ENCODE results near the gene KRTAP10-4.

KRTAP10-4 gene

GRCh38 chr21:44539046-44539445 is 34.5 kb upstream of the KRTAP10-4 start:
- no peak for TF ChIP-seq CTCF (conservative IDR thresholded peaks at IDR 0.05; ENCODE audit: low read length)
- H3K4me3 ChIP-seq (ENCODE audit: low read length): no peak overlapping the region
- DNase-seq (ENCODE audit: low read depth): no peak

GRCh38 chr21:44539991-44540666 is 33.4 kb upstream of the KRTAP10-4 start, which contains the start of gene KRTAP10-1:
Gene KRTAP10-1 (minus strand): TSS chr21:44540195. CDS start chr21:44540150, 45 bp downstream.
- H3K4me3 ChIP-seq (ENCODE audit: low read length): no peak within 1 kb of the TSS
- TF ChIP-seq CTCF (conservative IDR thresholded peaks at IDR 0.05; ENCODE audit: low read length): no peak
- no peak for DNase-seq (ENCODE audit: low read depth)

GRCh38 chr21:44540741-44541288 is 32.7 kb upstream of the KRTAP10-4 start:
- no peak for DNase-seq (ENCODE audit: low read depth)
- H3K4me3 ChIP-seq (ENCODE audit: low read length): no peak overlapping the region
- TF ChIP-seq CTCF (conservative IDR thresholded peaks at IDR 0.05; ENCODE audit: low read length): no peak

GRCh38 chr21:44542716-44543115 is 30.8 kb upstream of the KRTAP10-4 start:
- DNase-seq (ENCODE audit: low read depth): no peak
- no peak for TF ChIP-seq CTCF (conservative IDR thresholded peaks at IDR 0.05; ENCODE audit: low read length)
- H3K4me3 ChIP-seq (ENCODE audit: low read length): no peak overlapping the region

GRCh38 chr21:44544566-44544965 is 29.0 kb upstream of the KRTAP10-4 start:
- no peak for TF ChIP-seq CTCF (conservative IDR thresholded peaks at IDR 0.05; ENCODE audit: low read length)
- DNase-seq (ENCODE audit: low read depth): no peak
- no peak overlapping the region for H3K4me3 ChIP-seq (ENCODE audit: low read length)

GRCh38 chr21:44547656-44548331 is 25.7 kb upstream of the KRTAP10-4 start:
- TF ChIP-seq CTCF (conservative IDR thresholded peaks at IDR 0.05; ENCODE audit: low read length): no peak
- no peak for DNase-seq (ENCODE audit: low read depth)
- H3K4me3 ChIP-seq (ENCODE audit: low read length): no peak overlapping the region

DNA sequence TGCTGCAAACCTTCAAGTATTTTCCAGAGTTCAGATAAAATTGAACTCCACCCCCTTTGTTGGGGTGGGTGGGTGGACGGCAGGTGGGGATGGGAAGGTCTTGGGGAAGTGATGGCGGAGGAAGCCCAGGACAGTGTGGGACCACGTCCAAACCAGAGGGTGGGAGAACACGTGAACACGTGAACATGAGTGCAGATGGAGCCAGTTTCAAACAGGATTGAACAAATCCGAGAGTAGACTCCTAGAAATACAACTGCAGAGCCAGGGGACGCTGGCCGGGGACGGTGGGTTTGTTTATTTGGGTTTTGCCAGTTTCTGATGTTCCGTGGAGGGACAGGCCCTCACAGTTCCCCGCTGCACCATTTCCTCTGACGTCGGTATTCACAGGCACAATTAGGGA is 25.1 kb upstream of the KRTAP10-4 start:
- H3K4me3 ChIP-seq (ENCODE audit: low read length): no peak overlapping the region
- no peak for TF ChIP-seq CTCF (conservative IDR thresholded peaks at IDR 0.05; ENCODE audit: low read length)
- no peak for DNase-seq (ENCODE audit: low read depth)

Data from AG10803 (cell line).